HEK293 (cell line): ENCODE results near the gene HSD11B1.

Experiments used
- CTCF ChIA-PET: fragments of 350-600 bp; formaldehyde crosslinking; extraction: SDS; loops from one replicate; lab custom pipeline; 2021; ENCODE audit warnings: antibody characterized with exemption; lab: Yijun Ruan, JAX
- POLR2A ChIA-PET: fragments of 300-600 bp; formaldehyde crosslinking; extraction: SDS; loops from one replicate; lab custom pipeline; 2020; ENCODE audit warnings: antibody characterized with exemption, inconsistent platforms; lab: Yijun Ruan, JAX
- H3K27ac ChIP-seq: fragments of 200-500 bp; sonication (Bioruptor generic); 2 replicates; pipeline ENCODE4 v1.5.1; 2014; ENCODE audit warnings: low read depth, low read length, control low read depth, inconsistent platforms; ENCODE audit errors: extremely low read depth
- H3K36me3 ChIP-seq, 2 experiments: fragments of 200-500 bp in 1 of 2; sonication (Bioruptor generic) in 1 of 2; 1 replicate in 1 of 2; 2 replicates in 1 of 2; pipeline ENCODE4 v1.5.1; 2014 to 2017; ENCODE audit warnings: inconsistent platforms in 2 of 2, low read length in 2 of 2; ENCODE audit not compliant: control insufficient read depth in 2 of 2, insufficient read depth in 1 of 2
- H3K4me1 ChIP-seq: fragments of 200-500 bp; sonication (Bioruptor generic); 2 replicates; pipeline ENCODE4 v1.5.1; 2014; ENCODE audit warnings: mild to moderate bottlenecking, low read length, inconsistent platforms; ENCODE audit not compliant: control insufficient read depth, insufficient read depth
- H3K4me3 ChIP-seq: 2 replicates; pipeline ENCODE4 v1.5.1; 2011; ENCODE audit warnings: low read depth, mild to moderate bottlenecking, control low read depth, low read length, moderate library complexity
- H3K9me3 ChIP-seq: fragments of 200-500 bp; sonication (Bioruptor generic); 2 replicates; pipeline ENCODE4 v1.5.1; 2014; ENCODE audit warnings: low read depth, low read length, inconsistent platforms; ENCODE audit not compliant: control insufficient read depth, insufficient read depth
- PRDM6 ChIP-seq: fragments of 450-650 bp; formaldehyde crosslinking; IDR thresholded peaks from 2 replicates; pipeline ENCODE4 v1.5.1; 2017; ENCODE audit warnings: missing biosample characterization, missing genetic modification characterization
- YY1 ChIP-seq: fragments of 450-650 bp; formaldehyde crosslinking; IDR thresholded peaks from 2 replicates; pipeline ENCODE4 v1.5.1; 2018; ENCODE audit warnings: missing biosample characterization, missing genetic modification characterization
- ZBTB26 ChIP-seq: fragments of 450-650 bp; formaldehyde crosslinking; optimal IDR thresholded peaks from 2 replicates; pipeline ENCODE3; 2016; ENCODE audit warnings: missing biosample characterization, mild to moderate bottlenecking, missing genetic modification characterization
- ZBTB8A ChIP-seq: fragments of 450-650 bp; formaldehyde crosslinking; IDR thresholded peaks from 2 replicates; pipeline ENCODE4 v1.5.1; 2016; ENCODE audit warnings: missing biosample characterization, missing genetic modification characterization
- ZFP41 ChIP-seq: fragments of 450-650 bp; formaldehyde crosslinking; IDR thresholded peaks from 2 replicates; pipeline ENCODE4 v1.5.1; 2016; ENCODE audit warnings: missing biosample characterization, missing genetic modification characterization, borderline replicate concordance
- ZNF169 ChIP-seq: fragments of 450-650 bp; formaldehyde crosslinking; IDR thresholded peaks from 2 replicates; pipeline ENCODE4 v1.5.1; 2016; ENCODE audit warnings: missing biosample characterization, missing genetic modification characterization
- ZNF214 ChIP-seq: fragments of 450-650 bp; formaldehyde crosslinking; IDR thresholded peaks from 2 replicates; pipeline ENCODE4 v1.5.1; 2017; ENCODE audit warnings: missing biosample characterization, mild to moderate bottlenecking, missing genetic modification characterization, borderline replicate concordance
- ZNF280C ChIP-seq: fragments of 450-650 bp; formaldehyde crosslinking; IDR thresholded peaks from 2 replicates; pipeline ENCODE4 v1.5.1; 2016; ENCODE audit warnings: missing biosample characterization, missing genetic modification characterization
- ZNF311 ChIP-seq: fragments of 450-650 bp; formaldehyde crosslinking; IDR thresholded peaks from 2 replicates; pipeline ENCODE4 v1.5.1; 2017; ENCODE audit warnings: missing biosample characterization, missing genetic modification characterization, borderline replicate concordance
- ZNF341 ChIP-seq: fragments of 450-650 bp; formaldehyde crosslinking; IDR thresholded peaks from 2 replicates; pipeline ENCODE4; 2016; ENCODE audit warnings: low read depth, missing biosample characterization, missing genetic modification characterization
- ZNF530 ChIP-seq: fragments of 450-650 bp; formaldehyde crosslinking; IDR thresholded peaks from 2 replicates; pipeline ENCODE4 v1.5.1; 2016; ENCODE audit warnings: low read depth, missing biosample characterization, missing genetic modification characterization
- ZNF777 ChIP-seq: fragments of 450-650 bp; formaldehyde crosslinking; IDR thresholded peaks from 2 replicates; pipeline ENCODE4 v1.5.1; 2017; ENCODE audit warnings: missing biosample characterization, missing genetic modification characterization, borderline replicate concordance
- TF ChIP-seq, protein P1 (sequence below): fragments of 450-650 bp; formaldehyde crosslinking; IDR thresholded peaks from 2 replicates; pipeline ENCODE4 v1.5.1; 2016; ENCODE audit warnings: missing biosample characterization, missing genetic modification characterization, borderline replicate concordance
- TF ChIP-seq, protein P2 (sequence below): fragments of 450-650 bp; formaldehyde crosslinking; IDR thresholded peaks from 2 replicates; pipeline ENCODE4 v1.5.1; 2016; ENCODE audit warnings: missing biosample characterization, missing genetic modification characterization, low read depth

The HSD11B1 gene

DNA sequence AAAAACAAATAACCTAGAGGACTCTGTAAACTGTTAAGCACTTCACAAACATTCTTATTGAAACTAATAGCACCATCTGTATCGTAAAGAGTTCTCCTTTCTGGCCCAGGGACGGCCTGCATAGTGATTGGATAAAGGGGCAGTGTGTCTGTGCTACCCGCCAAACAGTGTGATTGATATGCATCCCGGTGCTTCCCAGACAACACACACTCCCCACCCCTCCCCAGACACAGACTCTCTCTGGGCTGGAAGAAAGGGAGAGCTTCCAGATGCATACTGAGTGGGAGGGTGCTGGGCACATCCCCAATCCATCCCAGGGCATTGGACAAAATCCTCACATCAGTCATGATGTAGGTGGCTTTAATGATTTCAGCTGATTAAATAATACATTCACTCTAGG lies 3.7 kb downstream of the HSD11B1 start (continued):
- TF ChIP-seq, protein P1, sequence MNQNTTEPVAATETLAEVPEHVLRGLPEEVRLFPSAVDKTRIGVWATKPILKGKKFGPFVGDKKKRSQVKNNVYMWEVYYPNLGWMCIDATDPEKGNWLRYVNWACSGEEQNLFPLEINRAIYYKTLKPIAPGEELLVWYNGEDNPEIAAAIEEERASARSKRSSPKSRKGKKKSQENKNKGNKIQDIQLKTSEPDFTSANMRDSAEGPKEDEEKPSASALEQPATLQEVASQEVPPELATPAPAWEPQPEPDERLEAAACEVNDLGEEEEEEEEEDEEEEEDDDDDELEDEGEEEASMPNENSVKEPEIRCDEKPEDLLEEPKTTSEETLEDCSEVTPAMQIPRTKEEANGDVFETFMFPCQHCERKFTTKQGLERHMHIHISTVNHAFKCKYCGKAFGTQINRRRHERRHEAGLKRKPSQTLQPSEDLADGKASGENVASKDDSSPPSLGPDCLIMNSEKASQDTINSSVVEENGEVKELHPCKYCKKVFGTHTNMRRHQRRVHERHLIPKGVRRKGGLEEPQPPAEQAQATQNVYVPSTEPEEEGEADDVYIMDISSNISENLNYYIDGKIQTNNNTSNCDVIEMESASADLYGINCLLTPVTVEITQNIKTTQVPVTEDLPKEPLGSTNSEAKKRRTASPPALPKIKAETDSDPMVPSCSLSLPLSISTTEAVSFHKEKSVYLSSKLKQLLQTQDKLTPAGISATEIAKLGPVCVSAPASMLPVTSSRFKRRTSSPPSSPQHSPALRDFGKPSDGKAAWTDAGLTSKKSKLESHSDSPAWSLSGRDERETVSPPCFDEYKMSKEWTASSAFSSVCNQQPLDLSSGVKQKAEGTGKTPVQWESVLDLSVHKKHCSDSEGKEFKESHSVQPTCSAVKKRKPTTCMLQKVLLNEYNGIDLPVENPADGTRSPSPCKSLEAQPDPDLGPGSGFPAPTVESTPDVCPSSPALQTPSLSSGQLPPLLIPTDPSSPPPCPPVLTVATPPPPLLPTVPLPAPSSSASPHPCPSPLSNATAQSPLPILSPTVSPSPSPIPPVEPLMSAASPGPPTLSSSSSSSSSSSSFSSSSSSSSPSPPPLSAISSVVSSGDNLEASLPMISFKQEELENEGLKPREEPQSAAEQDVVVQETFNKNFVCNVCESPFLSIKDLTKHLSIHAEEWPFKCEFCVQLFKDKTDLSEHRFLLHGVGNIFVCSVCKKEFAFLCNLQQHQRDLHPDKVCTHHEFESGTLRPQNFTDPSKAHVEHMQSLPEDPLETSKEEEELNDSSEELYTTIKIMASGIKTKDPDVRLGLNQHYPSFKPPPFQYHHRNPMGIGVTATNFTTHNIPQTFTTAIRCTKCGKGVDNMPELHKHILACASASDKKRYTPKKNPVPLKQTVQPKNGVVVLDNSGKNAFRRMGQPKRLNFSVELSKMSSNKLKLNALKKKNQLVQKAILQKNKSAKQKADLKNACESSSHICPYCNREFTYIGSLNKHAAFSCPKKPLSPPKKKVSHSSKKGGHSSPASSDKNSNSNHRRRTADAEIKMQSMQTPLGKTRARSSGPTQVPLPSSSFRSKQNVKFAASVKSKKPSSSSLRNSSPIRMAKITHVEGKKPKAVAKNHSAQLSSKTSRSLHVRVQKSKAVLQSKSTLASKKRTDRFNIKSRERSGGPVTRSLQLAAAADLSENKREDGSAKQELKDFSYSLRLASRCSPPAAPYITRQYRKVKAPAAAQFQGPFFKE (tag by site-specific recombination), result no peak
- no peak for TF ChIP-seq PRDM6
- TF ChIP-seq ZNF214 (tag by site-specific recombination), result no peak

DNA sequence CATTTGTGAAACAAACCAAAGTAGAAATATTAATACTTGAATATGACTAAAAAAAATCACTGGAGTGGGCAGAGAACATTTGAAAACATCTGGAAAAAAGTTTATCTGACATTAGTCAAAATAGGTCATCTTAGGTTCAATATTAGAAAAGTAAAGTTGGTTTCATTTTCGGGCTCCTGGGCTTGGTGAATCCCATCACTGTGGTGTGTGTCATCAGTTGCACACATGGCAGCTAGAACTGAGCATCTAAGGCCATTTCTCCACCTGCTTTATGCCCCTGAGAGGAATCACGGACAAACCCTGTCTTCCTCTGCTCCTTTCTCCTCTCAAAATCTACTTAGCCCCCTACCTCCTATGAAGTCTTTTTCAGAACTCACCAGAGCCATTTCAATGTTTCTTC lies 5.4 kb downstream of the HSD11B1 start:
- Histone ChIP-seq H3K4me1 (no peaks in the 10 kb centered on the region), H3K27ac (no peak overlapping the region), H3K4me3 (no peak overlapping the region), H3K9me3 (no peaks in the 10 kb centered on the region), H3K36me3 (no peaks in the 10 kb centered on the region)
- ChIA-PET CTCF (no interaction called here), POLR2A (no interaction called here)
- no peak for TF ChIP-seq ZBTB8A (tag by site-specific recombination)
- TF ChIP-seq ZNF169 (tag by site-specific recombination), result no peak
- TF ChIP-seq, protein P2, sequence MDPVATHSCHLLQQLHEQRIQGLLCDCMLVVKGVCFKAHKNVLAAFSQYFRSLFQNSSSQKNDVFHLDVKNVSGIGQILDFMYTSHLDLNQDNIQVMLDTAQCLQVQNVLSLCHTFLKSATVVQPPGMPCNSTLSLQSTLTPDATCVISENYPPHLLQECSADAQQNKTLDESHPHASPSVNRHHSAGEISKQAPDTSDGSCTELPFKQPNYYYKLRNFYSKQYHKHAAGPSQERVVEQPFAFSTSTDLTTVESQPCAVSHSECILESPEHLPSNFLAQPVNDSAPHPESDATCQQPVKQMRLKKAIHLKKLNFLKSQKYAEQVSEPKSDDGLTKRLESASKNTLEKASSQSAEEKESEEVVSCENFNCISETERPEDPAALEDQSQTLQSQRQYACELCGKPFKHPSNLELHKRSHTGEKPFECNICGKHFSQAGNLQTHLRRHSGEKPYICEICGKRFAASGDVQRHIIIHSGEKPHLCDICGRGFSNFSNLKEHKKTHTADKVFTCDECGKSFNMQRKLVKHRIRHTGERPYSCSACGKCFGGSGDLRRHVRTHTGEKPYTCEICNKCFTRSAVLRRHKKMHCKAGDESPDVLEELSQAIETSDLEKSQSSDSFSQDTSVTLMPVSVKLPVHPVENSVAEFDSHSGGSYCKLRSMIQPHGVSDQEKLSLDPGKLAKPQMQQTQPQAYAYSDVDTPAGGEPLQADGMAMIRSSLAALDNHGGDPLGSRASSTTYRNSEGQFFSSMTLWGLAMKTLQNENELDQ (tag by site-specific recombination), result no peak
- TF ChIP-seq ZNF311 (tag by site-specific recombination), result no peak
- no peak for TF ChIP-seq ZNF530 (tag by site-specific recombination)
- no peak for TF ChIP-seq ZNF777
- no peak for TF ChIP-seq ZBTB26
- TF ChIP-seq ZNF341 (tag by site-specific recombination), result no peak
- TF ChIP-seq YY1, result no peak
- TF ChIP-seq ZFP41 (tag by site-specific recombination), result no peak
- no peak for TF ChIP-seq ZNF280C (tag by site-specific recombination)
